HT-29 (cell line): ENCODE measurements around the gene CD200R1. TPM values are rescaled to one million over a fixed set of nuclear protein-coding genes. Genes with fewer than 3 reads are reported as not detected.

ENCODE experiments used
- DNase-seq: peaks from one replicate; pipeline ENCODE4 v3.0.0-alpha.2; 2015; ENCODE audit warnings: low spot score
- total RNA-seq: library from RNA; depleted of rRNA; stranded (reverse); fragments of >200 nt; shearing (Covaris generic); gene quantifications from 2 replicates; pipeline ENCODE4 v1.2.3, GENCODE V29; 2014; rRNA removed

The CD200R1 gene
- total RNA-seq, result not detected in 2 replicates

- DNase-seq, result no peak
These were observed at the start of gene CD200R1 for GRCh38 chr3:112974894-112975293. CD200R1 (minus strand) TSS chr3:112975103; CDS start chr3:112974857, 246 bp downstream.

GRCh38 chr3:113021471-113021870, 46.6 kb upstream of the CD200R1 start:
- no peak for DNase-seq

GRCh38 chr3:113019182-113020137, 44.6 kb upstream of the CD200R1 start:
- peak; percentile 91 for DNase-seq

GRCh38 chr3:113018536-113019181, 43.8 kb upstream of the CD200R1 start:
- DNase-seq, result no peak

GRCh38 chr3:113013593-113013992, 38.7 kb upstream of the CD200R1 start:
- no peak for DNase-seq

- DNase-seq, result no peak
These were observed 33.2 kb upstream of the CD200R1 start for GRCh38 chr3:113008117-113008516.

GRCh38 chr3:113006359-113007056, 31.6 kb upstream of the CD200R1 start:
- DNase-seq, result no peak

- DNase-seq, result no peak
These were observed 30.7 kb upstream of the CD200R1 start for GRCh38 chr3:113005611-113006010.

GRCh38 chr3:113002679-113003078, 27.8 kb upstream of the CD200R1 start:
- no peak for DNase-seq

- DNase-seq, result no peak
These were observed 27.1 kb upstream of the CD200R1 start for GRCh38 chr3:113002037-113002436.

GRCh38 chr3:113000691-113001090, 25.8 kb upstream of the CD200R1 start:
- no peak for DNase-seq

GRCh38 chr3:112995800-112996199, 20.9 kb upstream of the CD200R1 start:
- no peak for DNase-seq

GRCh38 chr3:112990672-112991602, 16.0 kb upstream of the CD200R1 start, which contains the start of gene GTPBP8:
GTPBP8 (plus strand) TSS chr3:112990984; CDS start chr3:112991000, 16 bp downstream.
- peak; percentile 97 for DNase-seq

- no peak for DNase-seq
These were observed 12.9 kb upstream of the CD200R1 start for GRCh38 chr3:112987710-112988334.

GRCh38 chr3:112984485-112984884, 9.6 kb upstream of the CD200R1 start:
- DNase-seq, result no peak

- no peak for DNase-seq
These were observed 7.8 kb upstream of the CD200R1 start for GRCh38 chr3:112982710-112983109.

GRCh38 chr3:112980080-112980479, 5.2 kb upstream of the CD200R1 start:
- DNase-seq, result no peak

- DNase-seq, result peak; percentile 69
These were observed 4.4 kb upstream of the CD200R1 start for GRCh38 chr3:112979244-112979832.

GRCh38 chr3:112976953-112977352, 2.0 kb upstream of the CD200R1 start:
- DNase-seq, result no peak

GRCh38 chr3:112976001-112976400, 1.1 kb upstream of the CD200R1 start:
- DNase-seq, result no peak
